Caco-2 (cell line): Measurements from ENCODE around the gene GRID2IP. TPM values are rescaled to one million over a fixed set of nuclear protein-coding genes. Genes with fewer than 3 reads are reported as not detected.

Source experiments
- BruUV-seq: library from RNA; stranded (reverse); fragments of 400-500 nt; replicated peaks from 2 replicates; lab custom pipeline; 2021; lab: Mats Ljungman, UMichigan
- CTCF ChIA-PET: fragments of 300-600 bp; sonication (Branson Sonifier 250); formaldehyde crosslinking; loops from one replicate; lab custom pipeline; 2022; ENCODE audit warnings: antibody characterized with exemption; lab: Charles Lee
- POLR2A ChIA-PET: fragments of 300-600 bp; sonication (Branson Sonifier 250); formaldehyde crosslinking; loops from one replicate; lab custom pipeline; 2022; ENCODE audit warnings: antibody characterized with exemption; lab: Charles Lee
- DNase-seq, 2 experiments: peaks; one replicate each; pipeline versions ENCODE4 v3.0.0 to v3.0.0-alpha.2; 2020 to 2022
- H3K27me3 ChIP-seq: replicated peaks from 2 replicates; pipeline ENCODE4 v1.6.0; 2011; ENCODE audit warnings: low read length; ENCODE audit not compliant: control insufficient read depth, insufficient read depth
- H3K36me3 ChIP-seq: 2 replicates; pipeline ENCODE4 v1.5.1; 2011; ENCODE audit warnings: low read length; ENCODE audit not compliant: control insufficient read depth, insufficient read depth
- H3K4me1 ChIP-seq: fragments of 250-450 bp; sonication (Bioruptor Pico); 2 replicates; pipeline ENCODE4 v1.5.1; 2020; ENCODE audit warnings: mild to moderate bottlenecking
- H3K4me3 ChIP-seq: 2 replicates; pipeline ENCODE4 v1.5.1; 2011; ENCODE audit warnings: low read depth, mild to moderate bottlenecking, control low read depth, low read length
- H3K9me3 ChIP-seq: fragments of 250-450 bp; sonication (Bioruptor Pico); 2 replicates; pipeline ENCODE4 v1.5.1; 2020; ENCODE audit warnings: mild to moderate bottlenecking, moderate library complexity
- H3K27ac Mint-ChIP-seq: one replicate; pipeline ENCODE4 v1.8.0; 2022; ENCODE audit warnings: mixed read lengths; ENCODE audit not compliant: unreplicated experiment
- H3K27me3 Mint-ChIP-seq: one replicate; pipeline ENCODE4 v1.8.0; 2022; ENCODE audit warnings: mixed read lengths; ENCODE audit not compliant: insufficient read depth, unreplicated experiment
- H3K36me3 Mint-ChIP-seq: one replicate; pipeline ENCODE4 v1.8.0; 2022; ENCODE audit warnings: mild to moderate bottlenecking, mixed read lengths; ENCODE audit not compliant: insufficient read depth, unreplicated experiment
- H3K4me1 Mint-ChIP-seq: one replicate; pipeline ENCODE4 v1.8.0; 2022; ENCODE audit warnings: low read depth, mixed read lengths; ENCODE audit not compliant: unreplicated experiment
- H3K4me3 Mint-ChIP-seq: one replicate; pipeline ENCODE4 v1.8.0; 2022; ENCODE audit warnings: mild to moderate bottlenecking, moderate library complexity, mixed read lengths; ENCODE audit not compliant: unreplicated experiment
- H3K9me3 Mint-ChIP-seq: one replicate; pipeline ENCODE4 v1.8.0; 2022; ENCODE audit warnings: mixed read lengths; ENCODE audit not compliant: unreplicated experiment
- CTCF ChIP-seq, 2 experiments: fragments of 200-600 bp in 1 of 2; IDR thresholded peaks; 1 replicate in 1 of 2; 2 replicates in 1 of 2; pipeline versions ENCODE4 v1.5.1 to v1.8.0; 2011 to 2022; ENCODE audit warnings: antibody characterized with exemption in 1 of 2, control low read depth in 1 of 2, inconsistent platforms in 1 of 2, low read depth in 1 of 2, low read length in 1 of 2, mild to moderate bottlenecking in 1 of 2, moderate library complexity in 1 of 2; ENCODE audit not compliant: insufficient read depth in 1 of 2, severe bottlenecking in 1 of 2, unreplicated experiment in 1 of 2
- intact Hi-C: fragments of 100-400 bp; cut with micrococcal nuclease; formaldehyde crosslinking; loops from one replicate; pipeline ENCODE4 v1.10.0; 2022; ENCODE audit not compliant: unreplicated experiment
- total RNA-seq: library from RNA; stranded (reverse); gene quantifications from 2 replicates; pipeline ENCODE4 v1.2.3, GENCODE V29; 2022

GRID2IP gene
- total RNA-seq, 1 experiment from 2014 or later, result 0.95 TPM

- Mint-ChIP-seq H3K4me3 (peak overlapping the region; percentile 64), H3K27ac (peak overlapping the region; percentile 68), H3K27me3 (no peaks in the 10 kb centered on the region), H3K36me3 (peaks cover 71% of the 10 kb centered on the region), H3K4me1 (peaks cover 17% of the 10 kb centered on the region), H3K9me3 (no peaks in the 10 kb centered on the region)
- no peak for TF ChIP-seq CTCF (IDR thresholded peaks at IDR 0.05; ENCODE audit: insufficient read depth in 1 of 2, low read depth in 1 of 2, low read length in 1 of 2, severe bottlenecking in 1 of 2, unreplicated experiment in 1 of 2)
- CTCF ChIA-PET, result no interaction called here
- Histone ChIP-seq H3K4me1 (peaks cover 48% of the 10 kb centered on the region), H3K27me3 (no peaks in the 10 kb centered on the region), H3K4me3 (no peak overlapping the region), H3K36me3 (no peaks in the 10 kb centered on the region; the same call in 1 of the 2 replicates), H3K9me3 (no peaks in the 10 kb centered on the region)
- no TSS peak for BruUV-seq
- DNase-seq, result no peak
- intact Hi-C loops, result no loop called here
- POLR2A ChIA-PET, result no interaction called here
Observed at GRCh38 chr7:6481445-6481844, 69.8 kb downstream of the GRID2IP start.

GRCh38 chr7:6480323-6480660, 71.0 kb downstream of the GRID2IP start:
- H3K4me3 ChIP-seq, result no peak overlapping the region
- peaks cover 48% of the 10 kb centered on the region for H3K4me1 ChIP-seq
- H3K27me3 ChIP-seq, result no peaks in the 10 kb centered on the region
- no peak for TF ChIP-seq CTCF (IDR thresholded peaks at IDR 0.05; ENCODE audit: insufficient read depth in 1 of 2, low read depth in 1 of 2, low read length in 1 of 2, severe bottlenecking in 1 of 2, unreplicated experiment in 1 of 2)
- BruUV-seq, result TSS peak; percentile 2
- H3K27me3 Mint-ChIP-seq, result no peaks in the 10 kb centered on the region
- POLR2A ChIA-PET, result no interaction called here
- H3K36me3 ChIP-seq, result no peaks in the 10 kb centered on the region; the same call in 1 of the 2 replicates
- CTCF ChIA-PET, result interaction anchor here (0.6 kb wide), 1 partner anchor 98 kb away, joined by 3 read pairs; no protein-coding TSS in a partner anchor
- H3K9me3 Mint-ChIP-seq, result no peaks in the 10 kb centered on the region
- no peak overlapping the region for H3K27ac Mint-ChIP-seq
- DNase-seq, result no peak
- H3K4me3 Mint-ChIP-seq, result no peak overlapping the region
- peaks cover 17% of the 10 kb centered on the region for H3K4me1 Mint-ChIP-seq
- H3K36me3 Mint-ChIP-seq, result peaks cover 82% of the 10 kb centered on the region
- intact Hi-C loops, result no loop called here
- no peaks in the 10 kb centered on the region for H3K9me3 ChIP-seq

- no peak for DNase-seq
- H3K36me3 Mint-ChIP-seq, result peaks cover 90% of the 10 kb centered on the region
- no peaks in the 10 kb centered on the region for H3K27me3 ChIP-seq
- H3K9me3 Mint-ChIP-seq, result no peaks in the 10 kb centered on the region
- H3K4me3 ChIP-seq, result no peak overlapping the region
- no peaks in the 10 kb centered on the region for H3K27me3 Mint-ChIP-seq
- H3K4me1 Mint-ChIP-seq, result peaks cover 17% of the 10 kb centered on the region
- H3K27ac Mint-ChIP-seq, result no peak overlapping the region
- H3K36me3 ChIP-seq, result peaks cover 2% of the 10 kb centered on the region
- intact Hi-C loops, result no loop called here
- no TSS peak for BruUV-seq
- no peak overlapping the region for H3K4me3 Mint-ChIP-seq
- ChIA-PET CTCF (no interaction called here), POLR2A (no interaction called here)
- TF ChIP-seq CTCF (IDR thresholded peaks at IDR 0.05; ENCODE audit: insufficient read depth in 1 of 2, low read depth in 1 of 2, low read length in 1 of 2, severe bottlenecking in 1 of 2, unreplicated experiment in 1 of 2), result no peak
- peaks cover 38% of the 10 kb centered on the region for H3K4me1 ChIP-seq
- no peaks in the 10 kb centered on the region for H3K9me3 ChIP-seq
Observed at GRCh38 chr7:6479067-6479466, 72.2 kb downstream of the GRID2IP start.
